CD4-positive, alpha-beta T cell treated with Interleukin-6 at 100 ng/mL for 8 hours (primary cell): ENCODE results near the gene MS4A8.

Experiments
- DNase-seq: peaks from one replicate; pipeline ENCODE4 v3.0.0-alpha.2; 2020; ENCODE audit warnings: mixed read lengths, low spot score

Gene MS4A8

DNA sequence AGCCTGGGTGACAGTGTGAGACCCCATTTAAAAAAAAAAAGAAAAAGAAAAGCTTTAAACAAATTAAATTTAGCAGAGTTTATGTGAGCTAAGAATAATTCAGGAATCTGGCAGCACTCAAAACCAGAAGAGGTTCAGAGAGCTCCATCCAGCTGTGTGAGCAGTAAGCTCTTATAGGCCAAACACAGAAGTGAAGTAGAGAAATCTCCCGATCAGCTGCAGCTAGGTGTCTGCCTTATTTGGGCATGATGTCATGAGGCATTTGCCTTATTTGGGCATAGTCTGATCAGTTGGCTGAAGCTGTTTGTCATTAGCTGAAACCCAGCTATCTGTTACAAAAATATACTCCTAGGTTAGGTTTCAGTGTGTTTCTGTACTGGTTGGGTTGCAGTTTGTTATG lies 65.5 kb downstream of the MS4A8 start:
- no peak for DNase-seq

DNA sequence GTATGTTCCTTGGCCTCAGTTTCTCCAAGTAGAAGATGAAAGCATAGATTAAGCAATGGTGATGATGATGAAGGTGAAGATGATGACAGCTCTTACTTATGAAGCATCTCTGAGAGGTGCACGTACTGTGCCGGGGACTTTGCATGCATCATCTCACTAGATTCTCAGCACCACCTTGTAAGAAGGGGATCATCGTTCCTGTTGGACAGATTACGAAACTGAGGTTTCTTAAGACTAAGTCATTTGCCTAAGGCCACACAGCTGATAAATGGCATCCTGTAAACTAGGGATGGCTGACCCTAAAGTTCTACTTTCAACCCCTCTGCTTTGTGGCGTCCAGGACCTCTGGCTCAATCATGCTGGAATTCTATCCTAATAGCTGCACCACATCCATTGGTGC lies 65.9 kb downstream of the MS4A8 start:
- DNase-seq = no peak
